Stomach (tissue), 19 donors: ENCODE measurements around the gene STARD7. TPM values are rescaled to one million over a fixed set of nuclear protein-coding genes. Genes with fewer than 3 reads are reported as not detected.
"Not testable (repeated sequence)": the region's sequence is repeated elsewhere in the genome, so short reads cannot be mapped to it uniquely, and the experiment has no call there.

Experiments used
- DNase-seq, 2 donors: peaks; one replicate each; pipeline versions ENCODE4 v3.0.0 to v3.0.0-alpha.2; 2013 to 2019
- H3K27ac ChIP-seq, 5 donors: fragments of 200-600 bp in 4 of 5; sonication (generic) in 4 of 5; one replicate each; pipeline ENCODE4 v1.5.1; 2013 to 2019; ENCODE audit warnings: mild to moderate bottlenecking in 1 of 5, moderate library complexity in 1 of 5
- H3K27me3 ChIP-seq, 3 donors: fragments of 200-600 bp; sonication (generic); one replicate each; pipeline ENCODE4 v1.5.1; 2017 to 2019; ENCODE audit warnings: mixed run types in 1 of 3
- H3K36me3 ChIP-seq, 4 donors: fragments of 200-600 bp; sonication (generic); 1 replicate in 3 of 4; 2 replicates in 1 of 4; pipeline ENCODE4 v1.5.1; 2016 to 2019
- H3K4me1 ChIP-seq, 4 donors: fragments of 200-600 bp; sonication (generic); one replicate each; pipeline ENCODE4 v1.5.1; 2016 to 2019
- H3K4me3 ChIP-seq, 4 donors: fragments of 200-600 bp; sonication (generic) in 3 of 4; one replicate each; pipeline ENCODE4 v1.5.1; 2016 to 2019; ENCODE audit warnings: mild to moderate bottlenecking in 1 of 4
- H3K9me3 ChIP-seq, 4 donors: fragments of 200-600 bp; sonication (generic); one replicate each; pipeline ENCODE4 v1.5.1; 2016 to 2019
- CTCF ChIP-seq, 7 experiments: fragments of 450-650 bp in 4 of 7; fragments of 200-600 bp in 3 of 7; sonication (generic) in 3 of 7; IDR thresholded peaks; one replicate each; pipeline ENCODE4 v1.5.1; 2016 to 2019; ENCODE audit warnings: antibody characterized with exemption in 7 of 7, control low read depth in 2 of 7, mild to moderate bottlenecking in 1 of 7
- EP300 ChIP-seq: sonication (generic); formaldehyde crosslinking; IDR thresholded peaks from one replicate; pipeline ENCODE4 v1.6.1; 2017; ENCODE audit warnings: antibody characterized with exemption
- POLR2A ChIP-seq, 4 donors: fragments of 450-650 bp; IDR thresholded peaks; one replicate each; pipeline ENCODE4 v1.6.1; 2016; ENCODE audit warnings: antibody characterized with exemption in 4 of 4, control low read depth in 2 of 4, mild to moderate bottlenecking in 1 of 4, moderate library complexity in 1 of 4
- POLR2AphosphoS5 ChIP-seq, 3 donors: sonication (generic); formaldehyde crosslinking; IDR thresholded peaks; one replicate each; pipeline ENCODE4 v1.6.1; 2016; ENCODE audit warnings: antibody characterized with exemption in 3 of 3
- WGBS, 5 donors: extraction: QIAGEN DNeasy Blood & Tissue Kit in 3 of 5; methylation state at CpG; one replicate each; pipeline versions ENCODE4 v1.1.5 to v1.1.7; 2013 to 2018; 5-methylcytosine and 5-hydroxymethylcytosine counted together
- intact Hi-C: fragments of 100-400 bp; cut with DNase I; formaldehyde crosslinking; loops from one replicate; pipeline ENCODE4 v1.15.1; 2023; ENCODE audit warnings: low total_unique reads
- long read RNA-seq, 10 donors: transcript quantifications; one replicate each; lab custom pipeline, GENCODE V29; 2026
- polyA plus RNA-seq, 3 donors: library from polyadenylated mRNA; stranded (reverse); fragments of 200-250 nt; gene quantifications; one replicate each; pipeline ENCODE4 v1.2.3, GENCODE V29; 2013
- total RNA-seq, 5 donors: library from RNA; depleted of rRNA; stranded (reverse); fragments of >200 nt; gene quantifications; one replicate each; pipeline versions ENCODE4 v1.1.0 to v1.2.3, GENCODE V29; 2014 to 2016
- donor health status: healthy with polysubstance abuse.
- donor health status: Bipolar disorder and iron deficiency.
- donor health status: healthy.

STARD7 gene
- total RNA-seq (100 to 1,000 TPM in 2 of 5 donors, 10 to 100 TPM in 3; 30.3 to 165 (median 87.5) TPM), polyA plus RNA-seq (10 to 100 TPM; 34.6 to 46.4 (median 43.1) TPM)
- long read RNA-seq, donor 1, transcript STARD7-201 (8 exons, 3,368 nt), result major isoform, 10 of 10 reads
- long read RNA-seq, donor 1, partial matches to known transcripts, result 0 of 10 reads
- long read RNA-seq, donor 1, other reads (novel, unspliced or antisense), result 0 of 10 reads
- long read RNA-seq, donor 2, transcript STARD7-201 (8 exons, 3,368 nt), result major isoform, 12 of 13 reads
- long read RNA-seq, donor 2, partial matches to known transcripts, result 0 of 13 reads
- long read RNA-seq, donor 2, other reads (novel, unspliced or antisense), result 0 of 13 reads
- long read RNA-seq, donor 3, transcript STARD7-201 (8 exons, 3,368 nt), result major isoform, 8 of 8 reads
- long read RNA-seq, donor 3, partial matches to known transcripts, result 0 of 8 reads
- long read RNA-seq, donor 3, other reads (novel, unspliced or antisense), result 0 of 8 reads
- long read RNA-seq, donor 4, partial matches to known transcripts, result 0 of 2 reads
- long read RNA-seq, donor 4, other reads (novel, unspliced or antisense), result 0 of 2 reads
- long read RNA-seq, donor 5, transcript STARD7-201 (8 exons, 3,368 nt), result major isoform, 11 of 12 reads
- long read RNA-seq, donor 5, partial matches to known transcripts, result 0 of 12 reads
- long read RNA-seq, donor 5, other reads (novel, unspliced or antisense), result 0 of 12 reads
- long read RNA-seq, donor 6, result 0 reads
- long read RNA-seq, donor 7, transcript STARD7-201 (8 exons, 3,368 nt), result major isoform, 18 of 19 reads
- long read RNA-seq, donor 7, partial matches to known transcripts, result 0 of 19 reads
- long read RNA-seq, donor 7, other reads (novel, unspliced or antisense), result 0 of 19 reads
- long read RNA-seq, donor 8, transcript STARD7-201 (8 exons, 3,368 nt), result major isoform, 15 of 16 reads
- long read RNA-seq, donor 8, partial matches to known transcripts, result 0 of 16 reads
- long read RNA-seq, donor 8, other reads (novel, unspliced or antisense), result 0 of 16 reads
- long read RNA-seq, donor 9, transcript STARD7-201 (8 exons, 3,368 nt), result major isoform, 11 of 37 reads
- long read RNA-seq, donor 9, partial matches to known transcripts, result 12 of 37 reads
- long read RNA-seq, donor 9, other reads (novel, unspliced or antisense), result 12 of 37 reads
- long read RNA-seq, donor 10, transcript STARD7-201 (8 exons, 3,368 nt), result major isoform, 8 of 9 reads
- long read RNA-seq, donor 10, partial matches to known transcripts, result 0 of 9 reads
- long read RNA-seq, donor 10, other reads (novel, unspliced or antisense), result 0 of 9 reads

DNA sequence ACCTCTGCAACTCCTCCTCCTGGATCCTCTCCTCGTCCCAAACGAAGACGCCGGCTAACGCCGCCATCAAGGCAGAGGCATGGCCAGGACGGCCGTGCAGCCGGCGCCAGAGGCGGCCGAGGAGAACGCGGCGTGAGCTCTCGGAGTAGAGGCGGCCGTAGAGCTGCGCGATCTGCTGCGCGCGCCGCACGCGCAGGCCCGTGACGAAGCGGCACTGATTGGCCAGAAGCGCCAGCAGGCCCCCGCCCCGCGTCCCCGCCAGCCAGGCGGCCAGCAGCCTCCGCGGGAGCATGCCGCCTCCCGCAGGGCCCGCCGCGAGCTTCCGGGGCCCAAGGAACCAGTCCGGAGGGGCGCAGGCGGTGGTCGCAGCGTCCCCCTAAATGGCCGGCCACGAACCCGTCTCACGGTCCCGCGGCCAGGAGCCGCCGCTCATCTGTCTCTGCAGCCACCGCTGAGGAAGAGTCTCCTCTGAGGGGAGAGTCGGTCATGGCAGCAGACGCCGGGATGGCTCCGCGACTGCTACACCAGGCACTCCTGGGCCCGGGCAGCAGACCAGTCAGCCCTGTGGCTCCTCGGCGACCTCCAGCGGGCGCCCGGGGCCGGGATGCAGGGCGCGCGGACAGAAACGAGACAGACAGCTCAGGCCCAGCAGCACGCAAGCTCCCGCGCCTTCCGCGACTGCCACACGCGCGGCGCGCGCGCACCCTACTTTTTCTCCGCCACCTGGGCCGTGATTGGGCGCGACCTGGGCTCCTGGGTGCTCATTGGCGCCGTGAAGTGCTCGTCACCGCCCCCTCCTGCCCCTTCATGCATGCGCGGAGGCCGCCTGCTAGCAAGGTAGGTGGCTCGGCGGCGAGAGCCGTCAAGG, at the start of gene STARD7:
TSS of gene STARD7 (minus strand) at position 685 of the 868 bp plus-strand sequence. CDS start at position 292, 393 bp downstream.
- H3K4me3 ChIP-seq, result peak within 1 kb of the TSS; percentile 71 to 98 (median 88)
- DNase-seq, result peak; percentile 99 to 100
- peaks cover 37 to 61% (median 56%) of the 10 kb centered on the region in 4 donors for H3K4me1 ChIP-seq
- TF ChIP-seq CTCF (IDR thresholded peaks at IDR 0.05) (peak in 1 of 7 experiments; percentile 26), EP300 (no peak), POLR2AphosphoS5 (IDR thresholded peaks at IDR 0.05) (peak; percentile 91 to 96 (median 96)), POLR2A (IDR thresholded peaks at IDR 0.05) (peak in 2 of 4 donors; percentile 72 to 87)
- H3K27me3 ChIP-seq, result no peaks in the 10 kb centered on the region
- H3K36me3 ChIP-seq, result no peaks in the 10 kb centered on the region
- peak within 1 kb of the TSS; percentile 95 to 99 (median 96) for H3K27ac ChIP-seq
- no peaks in the 10 kb centered on the region for H3K9me3 ChIP-seq
- WGBS, 5 donors, result 0 to 1% (median 0%) methylated on average over 17 to 100 of the region's 100 CpGs
- intact Hi-C loops, result no loop called here

GRCh38 chr2:96257744-96258143, 49.1 kb upstream of the STARD7 start:
- Histone ChIP-seq H3K27ac (peak overlapping the region in 4 of 5 donors; percentile 30 to 94 (median 71)), H3K4me1 (peaks cover 44 to 80% (median 48%) of the 10 kb centered on the region in 4 donors), H3K36me3 (peaks cover 31 to 79% (median 62%) of the 10 kb centered on the region in 4 donors)
- H3K4me3 ChIP-seq, H3K9me3 ChIP-seq, intact Hi-C loops, H3K27me3 ChIP-seq, DNase-seq: not testable (repeated sequence)
- WGBS, 5 donors, result 74 to 96% (median 89%) methylated on average over 3 of the region's 3 CpGs

DNA sequence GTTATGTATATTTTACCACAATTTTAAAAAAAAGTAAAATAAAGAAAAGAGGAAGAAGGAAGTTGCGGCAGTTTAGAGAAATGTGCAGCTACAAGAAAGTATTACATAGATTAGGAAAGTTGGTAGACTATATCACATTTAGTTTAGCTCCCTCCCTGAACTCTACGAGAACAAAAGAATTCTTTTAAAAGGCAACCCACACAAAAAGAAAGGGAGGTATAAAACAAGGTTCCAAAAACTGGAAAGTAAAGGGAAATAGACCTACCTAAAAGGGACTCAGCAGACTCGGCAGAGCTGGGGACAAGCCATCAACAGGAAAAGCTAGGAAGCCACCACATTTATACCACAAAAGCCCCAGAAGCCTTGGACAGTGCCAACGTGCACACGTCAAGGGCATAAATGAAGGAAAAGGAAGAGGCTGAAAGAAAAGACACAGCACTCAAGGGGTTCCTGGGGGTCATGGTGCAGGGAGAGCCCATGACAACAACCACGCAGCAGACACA, 48.0 kb upstream of the STARD7 start:
- TF ChIP-seq POLR2A (IDR thresholded peaks at IDR 0.05) (no peak), CTCF (IDR thresholded peaks at IDR 0.05) (no peak), EP300 (no peak), POLR2AphosphoS5 (IDR thresholded peaks at IDR 0.05) (no peak)
- intact Hi-C loops, result no loop called here
- peak overlapping the region in 4 of 5 donors; percentile 30 to 94 (median 71) for H3K27ac ChIP-seq
- 62 to 83% (median 77%) methylated on average over 6 of the region's 6 CpGs for WGBS, 5 donors
- H3K4me1 ChIP-seq, result peaks cover 33 to 74% (median 43%) of the 10 kb centered on the region in 4 donors
- peaks cover 39 to 81% (median 68%) of the 10 kb centered on the region in 4 donors for H3K36me3 ChIP-seq
- no peaks in the 10 kb centered on the region for H3K9me3 ChIP-seq
- no peak for DNase-seq
- no peak overlapping the region for H3K4me3 ChIP-seq
- H3K27me3 ChIP-seq, result no peaks in the 10 kb centered on the region

GRCh38 chr2:96254571-96254970, 45.9 kb upstream of the STARD7 start:
- peaks cover 39 to 83% (median 80%) of the 10 kb centered on the region in 4 donors for H3K36me3 ChIP-seq
- H3K4me3 ChIP-seq, result no peak overlapping the region
- H3K27me3 ChIP-seq, result no peaks in the 10 kb centered on the region
- no peaks in the 10 kb centered on the region for H3K9me3 ChIP-seq
- no peak for TF ChIP-seq CTCF (IDR thresholded peaks at IDR 0.05)
- no peak for TF ChIP-seq EP300
- TF ChIP-seq POLR2A (IDR thresholded peaks at IDR 0.05), result no peak
- TF ChIP-seq POLR2AphosphoS5 (IDR thresholded peaks at IDR 0.05), result no peak
- 77 to 87% (median 80%) methylated on average over 11 of the region's 11 CpGs for WGBS, 5 donors
- H3K4me1 ChIP-seq, result peaks cover 18 to 63% (median 32%) of the 10 kb centered on the region in 4 donors
- H3K27ac ChIP-seq, result peak overlapping the region in 2 of 5 donors; percentile 18 to 19
- intact Hi-C loops, result no loop called here
- DNase-seq, result no peak
